Endothelial cell of umbilical vein (primary cell): ENCODE results near the gene NPIPA1.
"Not testable (repeated sequence)": the region's sequence is repeated elsewhere in the genome, so short reads cannot be mapped to it uniquely, and the experiment has no call there.

Experiments
- JUN ChIP-seq: IDR thresholded peaks from 2 replicates; pipeline ENCODE4 v1.6.1; 2011; ENCODE audit warnings: borderline replicate concordance, low read depth; ENCODE audit not compliant: insufficient read length, insufficient read depth
- POLR2A ChIP-seq: IDR thresholded peaks from 2 replicates; pipeline ENCODE4 v1.6.1; 2012; ENCODE audit warnings: low read depth, mild to moderate bottlenecking, control low read depth, low read length
- TF ChIP-seq, protein P1 (sequence below), 2 donors: IDR thresholded peaks; 1 replicate in 1 of 2; 2 replicates in 1 of 2; pipeline ENCODE4 v1.5.1; 2011; ENCODE audit warnings: low read length in 2 of 2, mild to moderate bottlenecking in 2 of 2, moderate library complexity in 2 of 2, control low read depth in 1 of 2, inconsistent platforms in 1 of 2, low read depth in 1 of 2; ENCODE audit not compliant: insufficient read depth in 1 of 2; ENCODE audit errors: extremely low read depth in 1 of 2

DNA sequence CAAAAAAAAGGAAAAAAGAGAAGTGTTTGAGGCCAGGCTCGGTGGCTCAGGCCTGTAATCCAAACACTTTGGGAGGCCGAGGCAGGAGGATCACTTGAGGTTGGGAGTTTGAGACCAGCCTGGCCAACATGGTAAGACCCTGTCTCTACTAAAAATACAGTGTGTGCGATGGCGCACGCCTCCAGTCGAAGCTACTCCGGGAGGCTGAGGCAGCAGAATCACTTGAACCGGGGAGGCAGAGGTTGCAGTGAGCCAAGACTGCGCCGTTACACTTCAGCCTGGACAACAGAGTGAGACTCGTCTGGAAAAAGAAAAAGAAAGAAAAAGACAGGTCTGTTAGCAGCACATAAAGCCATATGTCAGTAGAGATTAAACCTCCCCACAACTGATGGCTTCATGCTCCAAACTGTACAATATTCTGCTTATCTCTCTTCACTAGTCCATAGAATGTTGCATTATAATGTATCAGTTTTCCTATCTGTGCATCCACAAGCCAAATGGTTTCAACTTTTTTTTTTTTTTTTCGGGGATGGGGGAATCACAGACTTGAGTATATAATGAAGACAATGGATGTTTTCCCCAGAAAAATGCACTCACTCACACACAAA lies 34.5 kb downstream of the NPIPA1 start:
- TF ChIP-seq, protein P1, sequence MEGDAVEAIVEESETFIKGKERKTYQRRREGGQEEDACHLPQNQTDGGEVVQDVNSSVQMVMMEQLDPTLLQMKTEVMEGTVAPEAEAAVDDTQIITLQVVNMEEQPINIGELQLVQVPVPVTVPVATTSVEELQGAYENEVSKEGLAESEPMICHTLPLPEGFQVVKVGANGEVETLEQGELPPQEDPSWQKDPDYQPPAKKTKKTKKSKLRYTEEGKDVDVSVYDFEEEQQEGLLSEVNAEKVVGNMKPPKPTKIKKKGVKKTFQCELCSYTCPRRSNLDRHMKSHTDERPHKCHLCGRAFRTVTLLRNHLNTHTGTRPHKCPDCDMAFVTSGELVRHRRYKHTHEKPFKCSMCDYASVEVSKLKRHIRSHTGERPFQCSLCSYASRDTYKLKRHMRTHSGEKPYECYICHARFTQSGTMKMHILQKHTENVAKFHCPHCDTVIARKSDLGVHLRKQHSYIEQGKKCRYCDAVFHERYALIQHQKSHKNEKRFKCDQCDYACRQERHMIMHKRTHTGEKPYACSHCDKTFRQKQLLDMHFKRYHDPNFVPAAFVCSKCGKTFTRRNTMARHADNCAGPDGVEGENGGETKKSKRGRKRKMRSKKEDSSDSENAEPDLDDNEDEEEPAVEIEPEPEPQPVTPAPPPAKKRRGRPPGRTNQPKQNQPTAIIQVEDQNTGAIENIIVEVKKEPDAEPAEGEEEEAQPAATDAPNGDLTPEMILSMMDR (IDR thresholded peaks at IDR 0.05; ENCODE audit: extremely low read depth in 1 of 2, insufficient read depth in 1 of 2, low read depth in 1 of 2, low read length in 2 of 2) = not testable (repeated sequence)
- TF ChIP-seq POLR2A, JUN: not testable (repeated sequence)
